NK-92 (cell line): ENCODE data around the gene PDSS2.
"Not testable (repeated sequence)": the region's sequence is repeated elsewhere in the genome, so short reads cannot be mapped to it uniquely, and the experiment has no call there.

ENCODE experiments used
- DNase-seq: peaks from one replicate; lab custom pipeline; 2025; ENCODE audit not compliant: unreplicated experiment; lab: John Stamatoyannopoulos, UW

PDSS2 gene

GRCh38 chr6:107475360-107475759 lies 16.0 kb upstream of the PDSS2 start:
- DNase-seq = not testable (repeated sequence)

GRCh38 chr6:107473660-107474059 lies 14.3 kb upstream of the PDSS2 start:
- no peak for DNase-seq

GRCh38 chr6:107470364-107470763 lies 11.0 kb upstream of the PDSS2 start:
- no peak for DNase-seq

DNA sequence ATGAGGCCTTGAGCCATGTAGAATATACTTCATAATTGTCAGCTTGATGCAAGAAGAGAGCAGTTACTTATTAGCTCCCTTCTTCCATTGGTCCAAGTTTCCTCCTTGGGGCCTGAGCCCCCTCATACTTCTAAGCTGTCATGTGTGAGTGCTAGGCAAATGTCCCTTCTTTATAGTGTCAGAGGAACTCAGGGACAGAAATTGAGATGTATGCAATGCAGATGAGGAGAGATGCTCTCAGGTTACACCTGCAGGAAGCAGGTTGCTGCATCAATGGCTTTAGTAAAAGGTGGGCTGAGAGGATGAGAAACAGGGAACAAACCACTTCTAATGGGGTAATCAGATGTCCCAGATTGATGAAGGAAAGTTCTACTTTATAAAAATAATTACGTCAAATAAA lies 6.7 kb upstream of the PDSS2 start:
- no peak for DNase-seq

GRCh38 chr6:107460083-107460631 lies 793 bp upstream of the PDSS2 start:
- DNase-seq = no peak

GRCh38 chr6:107458672-107459282 lies 587 bp downstream of the PDSS2 start:
- DNase-seq = no peak

- no peak for DNase-seq
These were observed 10.6 kb downstream of the PDSS2 start for GRCh38 chr6:107448776-107449175.

DNA sequence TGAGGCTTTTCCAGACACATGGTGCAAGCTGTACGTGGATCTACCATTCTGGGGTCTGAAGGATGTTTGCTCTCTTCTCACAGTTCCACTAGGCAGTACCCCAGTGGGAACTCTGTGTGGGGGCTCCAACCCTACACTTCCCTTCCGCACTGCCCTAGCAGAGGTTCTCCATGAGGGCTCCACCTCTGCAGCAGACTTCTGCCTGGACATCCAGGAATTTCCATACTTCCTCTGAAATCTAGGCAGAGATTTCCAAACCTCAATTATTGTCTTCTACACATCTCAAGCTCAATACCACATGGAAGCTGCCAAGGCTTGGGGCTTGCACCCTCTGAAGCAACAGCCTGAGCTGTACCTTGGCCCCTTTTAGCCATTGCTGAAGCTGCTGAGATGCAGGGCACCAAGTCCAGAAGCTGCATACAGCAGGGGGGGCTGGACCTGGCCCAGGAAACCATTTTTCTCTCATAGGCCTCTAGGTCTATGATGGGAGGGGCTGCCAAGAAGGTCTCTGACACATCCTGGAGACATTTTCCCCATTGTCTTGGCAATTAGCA lies 11.6 kb downstream of the PDSS2 start:
- no peak for DNase-seq

GRCh38 chr6:107444277-107444676 lies 15.1 kb downstream of the PDSS2 start:
- no peak for DNase-seq

DNA sequence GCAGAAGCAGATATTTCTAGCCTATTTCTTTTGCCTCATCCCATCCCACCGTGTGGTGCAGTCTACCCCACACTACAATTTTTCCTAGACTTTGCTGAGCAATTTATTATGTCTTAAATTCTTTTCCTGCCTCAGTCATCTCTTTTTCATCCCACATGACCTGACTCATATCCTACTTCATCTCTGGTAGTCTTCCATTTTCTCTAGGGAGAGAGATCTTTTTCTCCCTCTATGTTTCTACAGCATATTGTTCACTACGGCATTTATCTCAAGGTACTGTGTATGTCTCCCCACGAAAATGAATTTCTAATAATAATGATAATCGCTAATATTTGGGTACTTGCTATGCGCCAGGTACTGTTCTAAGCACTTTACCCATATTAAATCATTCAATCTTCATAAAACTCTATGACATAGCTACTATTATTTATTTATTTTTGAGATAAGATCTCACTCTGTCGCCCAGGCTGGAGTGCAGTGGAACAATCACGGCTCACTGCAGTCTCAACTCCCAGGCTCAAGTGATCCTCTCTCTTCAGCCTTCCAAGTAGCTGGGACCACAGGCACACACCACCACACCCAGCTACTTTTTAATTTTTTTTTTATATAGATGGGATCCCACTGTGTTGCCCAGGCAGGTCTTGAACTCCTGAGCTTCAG lies 15.6 kb downstream of the PDSS2 start:
- DNase-seq = no peak

GRCh38 chr6:107442938-107443607 lies 16.3 kb downstream of the PDSS2 start:
- no peak for DNase-seq

GRCh38 chr6:107441682-107442081 lies 17.7 kb downstream of the PDSS2 start:
- no peak for DNase-seq

DNA sequence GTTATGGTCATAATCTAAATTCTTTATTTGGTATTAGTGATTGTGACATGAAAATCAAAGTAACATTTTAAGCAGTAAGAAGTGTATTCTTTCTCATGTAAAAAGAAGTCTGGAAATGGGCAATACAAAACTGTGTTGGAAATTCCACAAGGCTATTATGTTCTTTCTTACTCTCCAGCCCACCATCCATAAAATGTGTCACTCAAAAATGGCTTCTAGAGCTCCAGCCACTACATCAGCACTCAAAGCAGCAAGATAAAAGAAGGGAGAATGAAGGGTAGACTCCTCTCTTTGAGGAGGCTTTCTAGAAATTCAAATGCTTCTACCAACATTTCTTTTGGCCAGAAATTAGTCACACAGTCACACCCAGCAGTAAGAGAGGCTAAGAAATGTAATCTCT lies 18.4 kb downstream of the PDSS2 start:
- DNase-seq = no peak

GRCh38 chr6:107439406-107439805 lies 20.0 kb downstream of the PDSS2 start:
- DNase-seq = no peak

- DNase-seq = no peak
These were observed 21.7 kb downstream of the PDSS2 start for GRCh38 chr6:107437691-107438090.

GRCh38 chr6:107436881-107437280 lies 22.5 kb downstream of the PDSS2 start:
- DNase-seq = no peak

GRCh38 chr6:107435798-107436197 lies 23.6 kb downstream of the PDSS2 start:
- DNase-seq = no peak

DNA sequence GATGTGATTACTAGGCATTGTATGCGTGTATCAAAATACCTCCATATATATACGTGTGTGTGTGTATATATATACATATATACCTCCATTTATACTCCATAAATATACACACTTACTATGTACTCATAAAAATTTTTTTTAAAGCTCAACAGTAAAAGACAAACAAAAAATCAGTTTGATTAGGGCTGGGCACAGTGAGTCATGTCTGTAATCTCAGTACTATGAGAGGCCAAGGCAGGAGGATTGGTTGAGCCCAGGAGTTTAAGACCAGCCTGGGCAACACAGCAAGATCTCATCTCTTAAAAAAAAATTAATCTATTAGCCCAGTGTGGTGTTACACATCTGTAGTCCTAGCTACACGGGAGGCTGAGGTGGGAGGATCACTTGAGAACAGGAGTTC lies 24.6 kb downstream of the PDSS2 start:
- DNase-seq = no peak

DNA sequence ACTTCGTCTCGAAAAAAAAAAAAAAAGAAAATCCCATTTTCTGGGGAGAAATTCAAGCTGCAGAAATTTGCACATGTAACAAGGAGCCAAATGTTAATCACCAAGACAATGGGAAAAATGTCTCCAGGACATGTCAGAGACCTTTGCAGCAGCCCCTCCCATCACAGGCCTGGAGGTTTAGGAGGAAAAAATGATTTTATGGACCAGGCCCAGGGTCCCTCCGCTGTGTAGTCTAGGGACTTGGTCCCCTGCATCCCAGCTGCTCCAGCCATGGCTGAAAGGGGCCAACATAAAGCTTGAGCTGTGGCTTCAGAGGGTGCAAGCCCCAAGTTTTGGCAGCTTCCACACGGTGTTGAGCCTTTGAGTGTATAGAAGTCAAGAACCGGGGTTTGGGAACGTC lies 33.4 kb downstream of the PDSS2 start:
- DNase-seq = not testable (repeated sequence)

GRCh38 chr6:107423474-107423990 lies 35.8 kb downstream of the PDSS2 start:
- DNase-seq = no peak

- DNase-seq = no peak
These were observed 37.6 kb downstream of the PDSS2 start for GRCh38 chr6:107421696-107422256.
